A549 treated with AZD9567 at 1 μM for 4 hours (cell line): ENCODE data around the gene BDKRB2. TPM values are rescaled to one million over a fixed set of nuclear protein-coding genes. Genes with fewer than 3 reads are reported as not detected.

Experiments
- total RNA-seq: library from RNA; stranded (reverse); fragments of 200-300 nt; extraction: Qiagen RNA extraction; gene quantifications from 5 replicates; pipeline ENCODE4 v1.2.3, GENCODE V29; 2022; ENCODE audit not compliant: insufficient read depth

BDKRB2 gene
- total RNA-seq = 0.76 to 0.94 TPM (median 0.88 TPM) in 5 replicates

DNA sequence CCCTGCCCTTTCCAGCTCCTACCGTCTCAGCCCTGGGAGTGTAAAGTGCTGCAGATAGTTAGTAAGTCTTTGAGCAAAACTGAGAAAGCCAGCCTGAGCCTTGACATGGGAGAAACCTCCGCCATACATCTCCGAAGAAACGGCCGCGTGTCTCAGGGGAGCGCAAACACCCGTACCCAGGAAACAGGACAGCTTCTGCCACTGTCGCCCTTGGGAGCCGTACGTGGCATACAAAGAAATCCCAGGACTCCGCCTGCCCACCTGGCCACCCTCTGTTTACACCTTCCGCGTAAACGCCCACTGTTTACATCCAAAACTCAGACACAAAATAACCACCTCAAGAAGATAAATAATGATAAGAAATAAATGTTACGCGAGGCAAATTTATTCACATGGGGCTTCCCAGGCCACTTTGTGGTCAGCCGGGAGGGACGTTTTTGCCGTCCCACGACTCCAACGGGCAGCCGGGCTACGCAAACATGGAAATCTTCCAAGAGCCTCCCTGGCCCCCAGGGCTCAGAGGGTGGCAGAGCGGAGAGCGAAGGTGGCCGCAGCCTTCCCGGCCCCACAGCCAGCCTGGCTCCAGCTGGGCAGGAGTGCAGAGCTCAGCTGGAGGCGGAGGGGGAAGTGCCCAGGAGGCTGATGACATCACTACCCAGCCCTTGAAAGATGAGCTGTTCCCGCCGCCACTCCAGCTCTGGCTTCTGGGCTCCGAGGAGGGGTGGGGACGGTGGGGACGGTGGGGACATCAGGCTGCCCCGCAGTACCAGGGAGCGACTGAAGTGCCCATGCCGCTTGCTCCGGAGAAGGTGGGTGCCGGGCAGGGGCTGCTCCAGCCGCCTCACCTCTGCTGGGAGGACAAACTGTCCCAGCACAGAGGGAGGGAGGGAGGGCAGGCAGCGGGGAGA lies at the start of gene BDKRB2:
Gene BDKRB2, plus strand, starts transcription at position 689 of the 908 bp plus-strand sequence. CDS start 32,269 bp downstream, outside the sequence.

DNA sequence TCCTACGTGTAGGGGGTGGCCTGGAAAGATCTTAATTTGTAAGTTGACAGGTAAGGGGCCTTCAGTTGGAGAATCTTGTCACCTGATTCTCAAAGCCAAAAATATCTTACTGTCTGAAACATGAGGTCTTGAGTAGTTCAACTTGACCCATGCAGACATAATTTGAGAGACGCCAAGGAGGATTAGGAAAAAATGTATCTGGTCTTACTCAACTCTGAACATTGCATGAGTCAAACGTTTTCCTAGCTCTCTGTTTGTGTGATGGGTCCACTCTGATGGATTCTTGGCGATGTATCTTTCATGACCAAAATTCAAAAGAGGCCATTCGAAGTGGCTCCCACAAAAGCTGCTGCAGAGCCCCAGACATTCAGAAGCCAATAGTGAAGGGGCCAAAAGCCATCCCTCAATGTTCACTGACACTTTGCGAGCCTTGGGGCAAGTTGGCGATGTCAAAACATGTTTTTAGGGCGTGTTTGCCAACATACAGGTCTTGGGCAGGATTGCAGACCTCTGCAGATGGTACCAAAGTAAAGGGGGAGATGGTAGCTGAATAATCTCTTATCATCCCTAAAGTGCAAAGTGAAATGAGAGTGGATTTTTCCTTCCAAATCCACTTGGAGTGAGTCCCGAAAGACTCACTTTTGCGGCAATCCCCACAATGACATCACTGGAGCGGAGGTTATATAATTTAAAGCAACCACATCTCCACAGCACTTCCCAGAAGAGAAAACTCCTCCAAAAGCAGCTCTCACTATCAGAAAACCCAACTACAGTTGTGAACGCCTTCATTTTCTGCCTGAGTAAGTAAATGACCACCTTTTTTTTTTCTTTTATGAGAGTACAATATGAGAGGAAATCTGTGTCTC lies 51.1 kb downstream of the BDKRB2 start, which contains the start of gene BDKRB1:
Gene BDKRB1, plus strand, starts transcription at position 710 of the 866 bp plus-strand sequence. CDS start 7,473 bp downstream, outside the sequence.

Other genes with a start within 250 kb of the BDKRB2 start
- gene C14orf132, start 165.5 kb upstream of the BDKRB2 start, total RNA-seq = 1.6 to 5.6 TPM (median 5.3 TPM) in 5 replicates
- 0.36 to 0.40 TPM (median 0.38 TPM) in 4 of 5 replicates, not detected in the other for gene BDKRB1, start 51.4 kb downstream of the BDKRB2 start, total RNA-seq
- gene ATG2B, start 158.5 kb downstream of the BDKRB2 start, total RNA-seq = 6.9 to 8.5 TPM (median 8.0 TPM) in 5 replicates
- 22.5 to 38.9 TPM (median 28.1 TPM) in 5 replicates for gene GSKIP, start 158.7 kb downstream of the BDKRB2 start, total RNA-seq
- 1.1 to 2.5 TPM (median 2.3 TPM) in 5 replicates for gene AK7, start 187.3 kb downstream of the BDKRB2 start, total RNA-seq